ENCODE measurements around the gene METTL15. TPM values are rescaled to one million over a fixed set of nuclear protein-coding genes. Genes with fewer than 3 reads are reported as not detected.

Gene METTL15
- total and polyA plus RNA-seq, 2 of the 8 experiments (the other 6 are each of a cell fraction or from before 2014, with no cell fraction given) = 5.4 to 10.5 TPM

GRCh38 chr11:28209906-28210305 lies 101.7 kb downstream of the METTL15 start:
- Histone ChIP-seq H3K18ac (ENCODE audit: extremely low read depth, low read length) (no peak overlapping the region), H3K79me2 (ENCODE audit: control insufficient read depth in 1 of 2, insufficient read depth in 2 of 2, low read length in 2 of 2) (no peaks in the 10 kb centered on the region), H4K91ac (replicated peaks; ENCODE audit: insufficient read length, low read length) (no peak overlapping the region), H3K4ac (replicated peaks; ENCODE audit: insufficient read length, low read depth, low read length) (no peak overlapping the region), H2AFZ (ENCODE audit: low read length) (no peak overlapping the region), H3K79me1 (ENCODE audit: low read depth, low read length) (no peaks in the 10 kb centered on the region), H3K27me3 (replicated peaks in 1 of 4; ENCODE audit: control insufficient read depth in 3 of 4, extremely low read depth in 1 of 4, insufficient read depth in 3 of 4, low read length in 3 of 4) (no peaks in the 10 kb centered on the region), H2BK120ac (replicated peaks; ENCODE audit: low read depth, low read length) (no peak overlapping the region), H3K4me1 (replicated peaks in 1 of 4; ENCODE audit: control insufficient read depth in 3 of 4, insufficient read depth in 4 of 4, low read length in 3 of 4) (no peaks in the 10 kb centered on the region), H2BK20ac (ENCODE audit: low read length) (no peak overlapping the region), H3K56ac (replicated peaks; ENCODE audit: insufficient read length, low read depth, low read length) (no peak overlapping the region), H3K23me2 (ENCODE audit: low read depth, low read length) (no peaks in the 10 kb centered on the region), H3K36me3 (ENCODE audit: control insufficient read depth in 2 of 4, insufficient read depth in 4 of 4, low read length in 3 of 4) (no peaks in the 10 kb centered on the region), H3K9me3 (ENCODE audit: insufficient read depth in 2 of 2, low read depth in 1 of 2, low read length in 1 of 2) (no peaks in the 10 kb centered on the region), H3K9ac (replicated peaks in 1 of 4; ENCODE audit: extremely low read depth in 1 of 4, low read depth in 3 of 4, low read length in 3 of 4) (no peak overlapping the region), H4K8ac (ENCODE audit: extremely low read depth, insufficient read depth, low read length) (no peak overlapping the region), H3K14ac (ENCODE audit: insufficient read length) (no peak overlapping the region), H4K5ac (ENCODE audit: insufficient read length, low read depth, low read length) (no peak overlapping the region), H2BK12ac (ENCODE audit: low read depth, low read length) (no peak overlapping the region), H3K23ac (ENCODE audit: insufficient read length) (no peak overlapping the region), H3K4me2 (ENCODE audit: insufficient read depth in 1 of 2, low read depth in 2 of 2, low read length in 2 of 2) (no peak overlapping the region), H3K4me3 (ENCODE audit: extremely low read depth in 1 of 4, insufficient read depth in 2 of 4, low read depth in 3 of 4, low read length in 4 of 4) (no peak overlapping the region), H2AK5ac (ENCODE audit: low read depth, low read length) (no peak overlapping the region), H2BK15ac (ENCODE audit: low read length) (no peak overlapping the region), H3K27ac (ENCODE audit: low read depth, low read length) (no peak overlapping the region), H2BK5ac (ENCODE audit: low read depth, low read length) (no peak overlapping the region), H4K20me1 (replicated peaks in 1 of 2; ENCODE audit: control insufficient read depth in 1 of 2, insufficient read depth in 2 of 2, low read length in 2 of 2) (no peaks in the 10 kb centered on the region)
- TF ChIP-seq FOSL1 (IDR thresholded peaks at IDR 0.05; ENCODE audit: insufficient read depth, low read depth, low read length) (no peak), BRCA1 (IDR thresholded peaks at IDR 0.05; ENCODE audit: low read depth, low read length) (no peak), JUN (IDR thresholded peaks at IDR 0.05; ENCODE audit: low read depth, low read length) (no peak), ATF3 (IDR thresholded peaks at IDR 0.05; ENCODE audit: insufficient read depth, low read depth, low read length) (no peak), YY1 (IDR thresholded peaks at IDR 0.05; ENCODE audit: low read depth, low read length) (no peak)
- ChIA-PET CTCF (ENCODE audit: partially characterized antibody) (no interaction called here), POLR2A (ENCODE audit: partially characterized antibody) (no interaction called here)
- DNase-seq (ENCODE audit: low read depth in 1 of 2, low spot score in 2 of 2) (no peak), FAIRE-seq (no peak)
- 95% methylated on average over 1 of the region's 1 CpG; no CpG with 5 or more reads in 1 of the 2 experiments for WGBS, 2 experiments (ENCODE audit: extremely low coverage in 1 of 2, insufficient coverage in 1 of 2, insufficient read length in 1 of 2, insufficient replicate concordance in 2 of 2, low coverage in 1 of 2, low lambda C conversion rate in 2 of 2, missing lambda C conversion rate in 1 of 2)
